ENCODE results near the gene GZMM. TPM values are rescaled to one million over a fixed set of nuclear protein-coding genes. Genes with fewer than 3 reads are reported as not detected.

Gene GZMM
- total RNA-seq, 6 donors from 2014 or later = 2.3 to 6.1 (median 3.8) TPM; not detected in 2

DNA sequence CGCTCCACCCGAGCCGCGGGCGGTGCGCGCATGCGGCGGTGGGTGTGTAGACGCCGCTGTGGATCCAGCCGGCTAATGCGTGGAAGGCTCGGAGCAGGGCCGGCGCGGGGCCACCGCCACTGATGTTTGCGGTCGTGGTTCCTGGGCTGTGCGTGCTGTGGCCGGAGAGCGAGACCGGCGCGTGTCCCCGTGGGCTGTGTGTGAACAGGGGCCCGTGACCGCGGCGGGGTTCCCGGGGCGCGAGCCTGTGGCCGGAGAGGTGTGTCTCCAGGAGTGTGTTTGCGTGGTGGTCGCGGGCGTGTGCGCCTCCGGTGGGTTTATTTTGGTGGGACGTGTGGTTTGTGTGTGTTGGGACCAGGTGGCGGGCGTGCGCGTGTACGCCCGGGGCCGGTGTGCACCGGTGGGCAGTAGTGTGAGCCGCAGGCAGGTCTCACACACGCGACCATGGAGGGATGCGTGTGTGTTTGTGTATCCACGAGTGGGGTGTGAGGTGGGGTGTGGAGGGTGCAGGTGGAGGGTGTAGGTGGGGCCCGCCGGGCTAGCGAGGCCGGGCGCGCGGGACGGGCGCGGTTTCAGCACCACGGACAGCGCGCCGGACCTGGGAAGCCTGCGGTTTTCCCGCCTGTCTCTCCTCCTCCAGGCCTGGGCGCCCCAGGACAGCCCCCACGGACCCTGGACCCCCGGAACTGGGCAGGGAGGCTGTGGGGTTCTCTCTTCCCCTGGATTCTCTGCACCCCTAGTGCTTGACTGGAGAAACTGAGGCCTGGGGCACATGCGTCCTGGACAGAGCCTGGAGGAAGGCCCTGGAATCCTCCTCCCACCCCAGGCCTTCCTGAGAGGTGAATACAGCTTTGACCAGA, 47.5 kb downstream of the GZMM start:
- Histone ChIP-seq H3K9me3 (no peaks in the 10 kb centered on the region), H3K4me3 (no peak overlapping the region), H3K36me3 (no peaks in the 10 kb centered on the region), H3K27me3 (peaks cover 3 to 49% (median 32%) of the 10 kb centered on the region in 4 donors), H3K4me1 (peaks cover 10 to 34% (median 20%) of the 10 kb centered on the region in 4 donors), H3K27ac (no peak overlapping the region)
- no peak for TF ChIP-seq POLR2A (IDR thresholded peaks at IDR 0.05)
- TF ChIP-seq POLR2AphosphoS5 (IDR thresholded peaks at IDR 0.05) = no peak
- no peak for TF ChIP-seq EP300 (IDR thresholded peaks at IDR 0.05)
- TF ChIP-seq, protein P1, sequence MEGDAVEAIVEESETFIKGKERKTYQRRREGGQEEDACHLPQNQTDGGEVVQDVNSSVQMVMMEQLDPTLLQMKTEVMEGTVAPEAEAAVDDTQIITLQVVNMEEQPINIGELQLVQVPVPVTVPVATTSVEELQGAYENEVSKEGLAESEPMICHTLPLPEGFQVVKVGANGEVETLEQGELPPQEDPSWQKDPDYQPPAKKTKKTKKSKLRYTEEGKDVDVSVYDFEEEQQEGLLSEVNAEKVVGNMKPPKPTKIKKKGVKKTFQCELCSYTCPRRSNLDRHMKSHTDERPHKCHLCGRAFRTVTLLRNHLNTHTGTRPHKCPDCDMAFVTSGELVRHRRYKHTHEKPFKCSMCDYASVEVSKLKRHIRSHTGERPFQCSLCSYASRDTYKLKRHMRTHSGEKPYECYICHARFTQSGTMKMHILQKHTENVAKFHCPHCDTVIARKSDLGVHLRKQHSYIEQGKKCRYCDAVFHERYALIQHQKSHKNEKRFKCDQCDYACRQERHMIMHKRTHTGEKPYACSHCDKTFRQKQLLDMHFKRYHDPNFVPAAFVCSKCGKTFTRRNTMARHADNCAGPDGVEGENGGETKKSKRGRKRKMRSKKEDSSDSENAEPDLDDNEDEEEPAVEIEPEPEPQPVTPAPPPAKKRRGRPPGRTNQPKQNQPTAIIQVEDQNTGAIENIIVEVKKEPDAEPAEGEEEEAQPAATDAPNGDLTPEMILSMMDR (IDR thresholded peaks at IDR 0.05) = no peak
- DNase-seq (peak in 1 of 2 donors; percentile 89), ATAC-seq (ENCODE audit: low FRiP score in 2 of 2) (peak in 1 of 2 donors; percentile 53)
- 37 to 62% methylated on average over 13 to 63 of the region's 75 CpGs for WGBS, 2 donors

DNA sequence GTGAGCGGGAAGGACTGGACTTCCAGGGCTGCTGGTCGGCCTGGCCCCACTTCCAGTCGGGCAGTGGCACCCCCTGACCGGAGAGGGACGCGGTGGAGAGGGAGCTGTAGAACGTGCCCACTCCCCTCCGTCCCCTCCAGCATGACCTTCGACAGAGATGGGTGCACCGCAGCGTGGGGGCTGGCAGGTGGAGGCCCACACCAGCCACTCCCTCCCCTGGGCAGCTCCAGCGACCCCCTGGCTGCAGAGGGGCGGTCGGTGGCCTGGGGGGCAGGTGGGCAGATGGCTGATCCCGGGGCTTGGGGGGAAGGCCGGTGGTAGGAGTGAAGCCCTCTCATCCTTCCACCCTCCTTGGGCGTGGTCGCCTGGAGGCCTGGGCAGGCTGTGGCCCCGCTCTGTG, 48.2 kb downstream of the GZMM start:
- H3K27ac ChIP-seq = no peak overlapping the region
- peaks cover 10 to 34% (median 20%) of the 10 kb centered on the region in 4 donors for H3K4me1 ChIP-seq
- H3K4me3 ChIP-seq = no peak overlapping the region
- DNase-seq = peak in 1 of 2 donors; percentile 49
- WGBS, 2 donors = 78 to 84% methylated on average over 10 to 17 of the region's 19 CpGs
- no peaks in the 10 kb centered on the region for H3K9me3 ChIP-seq
- H3K27me3 ChIP-seq = peaks cover 3 to 46% (median 32%) of the 10 kb centered on the region in 4 donors
- no peaks in the 10 kb centered on the region for H3K36me3 ChIP-seq
- TF ChIP-seq EP300 (IDR thresholded peaks at IDR 0.05) (no peak), POLR2A (IDR thresholded peaks at IDR 0.05) (no peak), POLR2AphosphoS5 (IDR thresholded peaks at IDR 0.05) (no peak)
- TF ChIP-seq, protein P1 (IDR thresholded peaks at IDR 0.05) = no peak
- ATAC-seq (ENCODE audit: low FRiP score in 2 of 2) = no peak

DNA sequence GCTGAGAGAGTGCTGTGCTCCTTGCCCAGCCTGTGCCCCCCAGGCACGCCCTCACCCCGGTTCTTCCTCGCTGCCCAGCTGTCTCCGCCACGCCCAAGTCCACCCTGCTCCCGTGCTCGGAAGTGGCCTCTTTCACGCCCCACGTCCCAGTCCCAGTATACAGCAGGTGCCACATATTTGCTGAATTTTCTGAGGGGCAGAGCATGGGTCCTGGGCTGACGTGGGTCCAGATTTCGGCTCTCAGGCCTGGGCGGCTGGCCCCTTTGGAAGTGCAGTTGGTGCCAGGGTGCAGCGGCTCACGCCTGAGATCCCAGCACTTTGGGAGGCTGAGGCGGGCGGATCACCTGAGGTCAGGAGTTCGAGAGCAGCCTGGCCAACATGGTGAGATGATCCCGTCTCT, 49.2 kb downstream of the GZMM start:
- no peak for ATAC-seq (ENCODE audit: low FRiP score in 2 of 2)
- WGBS, 2 donors = 87 to 88% methylated on average over 11 to 18 of the region's 18 CpGs
- Histone ChIP-seq H3K27me3 (peaks cover 3 to 43% (median 30%) of the 10 kb centered on the region in 4 donors), H3K27ac (no peak overlapping the region), H3K4me1 (peaks cover 10 to 29% (median 18%) of the 10 kb centered on the region in 4 donors), H3K4me3 (no peak overlapping the region), H3K9me3 (no peaks in the 10 kb centered on the region), H3K36me3 (no peaks in the 10 kb centered on the region)
- peak in 1 of 2 donors; percentile 48 for DNase-seq
- TF ChIP-seq, protein P1 (IDR thresholded peaks at IDR 0.05) = no peak
- TF ChIP-seq POLR2A (IDR thresholded peaks at IDR 0.05) = no peak
- TF ChIP-seq EP300 (IDR thresholded peaks at IDR 0.05) = no peak
- TF ChIP-seq POLR2AphosphoS5 (IDR thresholded peaks at IDR 0.05) = no peak

DNA sequence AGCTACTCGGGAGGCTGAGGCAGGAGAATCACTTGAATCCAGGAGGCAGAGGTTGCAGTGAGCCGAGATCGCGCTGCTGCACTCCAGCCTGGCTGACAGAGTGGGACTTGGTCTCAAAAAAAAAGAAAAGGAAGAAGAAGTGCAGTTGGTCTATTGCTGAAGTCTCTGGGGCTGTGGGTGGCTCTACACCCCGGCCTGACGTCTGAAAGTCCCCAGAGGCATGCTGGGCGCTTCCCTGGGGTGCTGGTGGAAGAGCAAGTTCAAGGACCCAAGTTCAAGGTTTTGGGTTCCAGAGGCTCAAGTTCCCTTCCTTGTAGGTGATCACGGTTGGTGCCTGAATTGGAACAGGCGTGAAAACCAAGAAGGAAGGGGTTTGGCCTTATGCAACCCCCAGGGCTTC, 49.7 kb downstream of the GZMM start:
- ATAC-seq (ENCODE audit: low FRiP score in 2 of 2) (no peak), DNase-seq (no peak)
- H3K9me3 ChIP-seq = no peaks in the 10 kb centered on the region
- H3K36me3 ChIP-seq = no peaks in the 10 kb centered on the region
- peaks cover 2 to 38% (median 27%) of the 10 kb centered on the region in 4 donors for H3K27me3 ChIP-seq
- peaks cover 6 to 25% (median 14%) of the 10 kb centered on the region in 4 donors for H3K4me1 ChIP-seq
- H3K4me3 ChIP-seq = no peak overlapping the region
- TF ChIP-seq, protein P1 (IDR thresholded peaks at IDR 0.05) = no peak
- no peak for TF ChIP-seq EP300 (IDR thresholded peaks at IDR 0.05)
- no peak for TF ChIP-seq POLR2AphosphoS5 (IDR thresholded peaks at IDR 0.05)
- TF ChIP-seq POLR2A (IDR thresholded peaks at IDR 0.05) = no peak
- 64% methylated on average over 8 to 9 of the region's 9 CpGs for WGBS, 2 donors
- H3K27ac ChIP-seq = no peak overlapping the region

Measured in upper lobe of left lung (tissue), 6 donors.